ENCODE results near the gene PPIA.
"Not testable (repeated sequence)": the region's sequence is repeated elsewhere in the genome, so short reads cannot be mapped to it uniquely, and the experiment has no call there.

The PPIA gene

GRCh38 chr7:44764665-44765578 lies 31.6 kb upstream of the PPIA start:
- DNase-seq = no peak

DNA sequence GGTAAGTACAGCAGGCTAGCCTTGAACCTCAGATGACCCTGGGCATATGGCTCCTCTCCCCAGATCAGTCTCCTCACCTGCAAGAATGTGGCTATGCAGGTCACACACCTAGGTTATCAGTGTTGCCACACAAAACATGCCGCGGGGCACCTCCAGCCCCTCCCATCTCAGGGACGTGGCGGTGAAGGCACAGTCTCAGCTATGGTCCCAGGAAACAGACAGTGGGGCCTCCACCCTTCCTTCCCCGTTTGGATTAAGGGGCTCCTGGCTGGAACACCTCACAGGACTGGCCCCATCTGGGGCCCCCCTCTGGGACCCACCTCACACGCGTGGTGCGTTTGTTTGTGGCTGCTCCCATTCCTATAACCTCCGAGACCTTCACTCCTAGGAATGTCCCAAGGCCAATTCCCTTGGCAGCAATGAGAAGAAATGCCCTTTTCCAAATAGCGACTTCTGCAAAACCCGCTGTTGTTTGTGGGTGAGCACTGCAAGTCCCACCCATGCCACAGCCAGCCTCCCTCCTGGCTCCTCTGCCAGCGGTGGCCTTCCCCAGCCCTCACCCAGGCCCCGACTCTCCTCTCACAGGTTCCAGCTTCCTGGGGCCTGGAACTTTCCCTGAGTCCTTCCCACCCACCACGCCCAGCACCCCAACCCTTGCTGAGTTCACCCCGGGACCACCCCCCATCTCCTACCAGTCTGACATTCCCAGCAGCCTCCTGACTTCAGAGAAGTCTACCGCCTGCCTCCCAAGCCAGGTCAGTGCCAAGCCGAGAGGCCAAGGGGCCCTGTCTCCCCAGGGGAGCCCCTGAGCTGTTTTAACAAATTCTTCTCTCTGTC lies 30.7 kb upstream of the PPIA start:
- no peak for DNase-seq

DNA sequence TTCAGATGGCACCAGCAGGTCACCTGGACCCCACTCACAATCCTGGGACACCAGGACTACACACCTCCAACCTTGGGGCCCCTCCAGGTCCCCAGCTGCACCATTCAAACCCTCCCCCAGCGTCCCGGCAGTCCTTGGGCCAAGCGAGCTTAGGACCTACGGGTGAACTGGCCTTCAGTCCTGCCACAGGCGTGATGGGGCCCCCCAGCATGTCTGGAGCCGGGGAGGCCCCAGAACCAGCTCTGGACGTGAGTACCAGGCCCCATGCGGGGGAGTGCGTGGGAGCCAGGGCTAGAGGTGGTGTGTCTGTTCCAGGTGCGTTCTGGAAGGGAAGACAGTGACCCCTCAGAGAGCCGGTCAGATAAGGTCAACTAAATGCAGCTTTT lies 30.1 kb upstream of the PPIA start:
- DNase-seq = no peak

- DNase-seq = no peak
These were observed 29.2 kb upstream of the PPIA start for GRCh38 chr7:44767134-44767911.

DNA sequence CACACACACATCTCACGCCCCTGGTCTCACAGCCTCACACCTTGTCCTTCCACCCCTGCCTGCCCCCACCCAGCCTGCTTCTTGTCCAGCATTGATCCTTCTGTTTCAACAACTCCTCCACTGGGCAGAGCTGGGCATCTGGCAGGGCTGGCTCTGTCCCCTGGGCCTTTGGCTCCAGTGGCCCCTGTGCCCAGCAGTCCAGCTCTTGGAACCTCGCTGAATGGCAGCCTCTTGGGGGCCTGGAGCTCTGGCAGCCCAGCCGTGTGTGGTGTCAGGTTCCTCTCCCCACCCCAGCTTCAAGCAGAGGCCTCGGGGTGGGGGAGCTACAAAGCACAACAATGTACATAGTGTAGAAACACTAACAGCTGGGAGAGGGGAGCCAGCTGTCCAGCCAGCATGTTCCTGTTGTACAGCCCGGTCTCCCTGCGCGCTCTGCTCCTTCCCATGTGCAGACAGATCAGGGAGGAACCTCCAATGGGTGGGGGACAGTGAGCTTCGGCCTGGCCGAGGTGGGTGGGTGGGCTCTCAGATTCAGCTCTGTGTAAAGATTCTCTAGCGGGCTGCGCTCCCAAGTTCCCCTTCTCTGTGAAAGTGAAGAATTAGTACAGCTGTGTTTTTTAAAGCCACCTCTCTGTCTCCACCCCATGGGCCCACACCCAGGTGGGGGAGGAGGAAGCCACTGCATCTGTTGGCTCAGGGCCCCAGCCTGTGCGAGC lies 28.4 kb upstream of the PPIA start:
- DNase-seq = no peak

DNA sequence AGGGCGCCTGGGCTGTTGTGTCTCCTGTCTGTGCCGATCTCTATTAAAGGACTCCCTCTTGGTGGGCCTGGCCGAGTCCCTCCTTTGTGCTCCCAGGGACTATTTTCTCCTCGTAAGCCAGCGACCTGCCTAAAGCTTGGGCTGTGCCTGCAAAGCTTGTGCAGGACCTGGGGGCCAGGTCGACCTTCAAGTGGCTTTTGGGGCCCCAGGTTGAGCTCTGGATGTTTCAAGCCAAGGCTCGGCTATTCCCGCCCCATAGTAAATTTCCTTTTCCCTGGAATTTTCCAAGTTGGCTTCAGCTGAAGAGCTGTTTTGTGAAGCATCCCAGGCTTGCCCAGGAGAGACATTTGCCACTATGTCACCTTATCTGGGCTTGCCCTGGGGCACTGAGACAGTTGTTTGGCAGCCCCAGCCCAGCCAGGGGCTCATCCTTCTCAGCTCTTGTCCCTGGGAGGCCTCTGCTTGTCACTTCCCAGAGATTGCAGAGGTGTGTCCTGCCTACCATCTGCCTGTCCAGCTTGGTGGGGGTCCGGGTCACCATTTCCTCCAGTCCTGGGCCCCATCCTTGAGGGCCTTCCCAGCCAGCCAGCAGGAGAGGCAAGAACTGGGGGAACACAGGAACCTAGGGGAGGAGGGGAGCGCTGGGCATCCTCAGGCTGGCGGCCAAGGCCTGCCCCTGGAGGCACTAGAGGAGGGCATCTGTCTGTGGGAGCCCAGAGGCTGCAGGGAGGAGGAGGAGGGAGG lies 27.7 kb upstream of the PPIA start:
- no peak for DNase-seq

DNA sequence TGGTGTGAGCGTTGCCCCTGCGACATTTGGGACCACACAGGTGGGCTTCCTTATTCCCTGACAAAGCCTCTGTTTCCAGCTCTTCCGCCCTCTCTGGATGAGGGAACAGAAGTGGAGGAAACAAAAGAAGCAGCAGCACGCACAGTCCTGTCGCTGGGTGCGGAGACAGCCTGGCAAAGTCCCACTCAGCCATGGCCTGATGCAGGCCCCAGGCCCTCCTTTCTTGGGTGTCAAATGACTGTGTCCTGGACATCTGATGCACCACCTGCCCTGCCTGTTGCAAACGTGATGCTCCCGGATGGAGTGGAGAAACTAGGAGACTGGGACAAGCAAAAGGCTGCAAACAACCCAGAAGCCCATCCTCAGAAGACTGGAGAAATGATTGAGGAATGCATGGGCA lies 27.1 kb upstream of the PPIA start:
- no peak for DNase-seq

DNA sequence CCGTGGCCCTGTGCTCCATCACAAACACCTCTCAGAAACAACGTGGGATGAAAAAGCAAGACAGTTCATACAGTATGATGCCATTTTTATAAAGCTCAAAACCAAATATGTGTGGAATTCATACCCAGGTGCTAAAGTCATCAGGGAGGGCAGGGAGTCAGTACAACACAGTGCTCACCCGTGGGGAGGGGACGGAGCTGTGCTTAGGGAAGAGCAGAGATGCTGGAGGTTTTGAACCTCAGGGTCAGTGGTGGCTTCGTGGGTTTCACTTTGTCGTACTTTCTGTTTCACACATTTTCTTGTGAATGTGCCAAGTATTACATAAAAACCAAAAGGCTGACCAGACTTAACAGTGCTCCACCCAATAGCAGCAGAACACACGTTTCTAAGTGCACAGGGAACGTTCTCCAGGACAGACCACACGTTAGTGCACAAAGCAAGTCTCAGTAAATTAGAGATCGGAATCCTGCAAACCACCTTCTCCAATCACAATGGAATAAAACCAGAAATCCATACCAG lies 26.6 kb upstream of the PPIA start:
- no peak for DNase-seq

- DNase-seq = no peak
These were observed 25.1 kb upstream of the PPIA start for GRCh38 chr7:44771358-44771757.

DNA sequence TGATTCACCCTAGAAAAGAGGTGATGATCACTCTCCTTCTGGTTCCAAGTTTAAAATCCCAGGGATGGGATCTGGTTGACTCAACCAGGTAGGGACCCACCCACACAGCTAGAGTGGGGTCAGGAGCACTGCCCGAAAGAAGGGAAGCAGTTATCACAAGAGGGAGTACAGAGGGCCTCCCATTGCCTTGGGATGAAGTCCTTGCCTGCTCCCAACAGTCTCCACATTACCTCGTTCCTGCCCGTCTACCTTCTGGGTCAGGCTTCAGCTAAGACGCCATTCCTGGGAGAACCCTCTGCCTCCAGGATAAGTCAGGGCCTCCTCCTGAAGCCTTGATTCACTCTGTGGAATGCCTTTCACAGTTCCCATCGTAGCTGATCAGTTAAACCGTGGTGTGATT lies 24.0 kb upstream of the PPIA start:
- no peak for DNase-seq

DNA sequence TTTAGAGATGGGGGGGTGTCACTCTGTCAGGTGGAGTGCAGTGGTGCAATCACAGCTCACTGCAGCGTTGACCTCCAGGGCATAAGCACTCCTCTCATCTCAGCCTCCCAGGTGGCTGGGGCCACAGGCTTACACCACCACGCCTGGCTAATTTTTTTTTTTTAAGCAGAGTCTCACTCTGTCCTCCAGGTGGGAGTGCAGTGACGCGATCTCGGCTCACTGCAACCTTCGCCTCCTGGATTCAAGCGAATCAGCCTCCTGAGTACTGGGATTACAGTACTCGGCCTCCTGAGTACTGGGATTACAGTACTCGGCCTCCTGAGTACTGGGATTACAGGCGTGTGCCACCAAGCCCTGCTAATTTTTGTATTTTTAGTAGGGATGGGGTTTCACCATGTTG lies 23.6 kb upstream of the PPIA start:
- DNase-seq = no peak

GRCh38 chr7:44774486-44774885 lies 22.0 kb upstream of the PPIA start:
- not testable (repeated sequence) for DNase-seq

DNA sequence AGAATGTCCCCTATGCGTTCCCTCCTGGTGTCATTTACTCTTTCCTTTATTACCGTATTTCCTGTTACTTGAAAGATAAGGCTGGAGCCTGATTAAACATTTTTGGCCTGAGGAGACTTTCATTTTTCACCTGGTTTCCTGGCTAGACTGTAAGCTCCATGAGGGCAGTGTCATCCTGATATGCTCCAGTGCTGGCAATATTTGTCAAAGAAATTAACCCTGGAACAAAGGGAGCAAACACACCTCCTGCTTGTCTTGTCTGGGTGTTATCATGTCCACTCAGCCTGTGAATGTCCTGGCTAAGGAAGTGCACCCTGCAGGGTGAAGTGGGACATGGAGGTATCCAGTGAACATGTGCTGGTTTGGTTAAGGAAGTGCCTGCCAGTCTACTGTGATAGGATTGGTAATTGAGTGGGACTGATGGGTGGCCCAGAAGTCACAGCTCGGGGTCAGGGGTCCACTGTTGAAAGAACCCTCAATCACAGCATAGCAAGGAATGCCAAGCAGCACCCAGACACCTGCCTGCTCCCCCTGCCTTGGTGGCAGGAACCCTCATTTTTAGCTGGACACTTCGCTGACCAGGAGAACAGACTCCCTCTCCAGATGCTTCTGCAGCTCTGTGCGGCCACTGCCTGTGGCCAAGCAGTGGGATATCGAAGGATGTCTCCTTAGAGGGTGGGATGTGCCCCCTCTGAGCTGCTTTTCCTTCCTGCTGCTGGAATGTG lies 20.9 kb upstream of the PPIA start:
- DNase-seq = no peak

GRCh38 chr7:44776211-44776610 lies 20.3 kb upstream of the PPIA start:
- no peak for DNase-seq

GRCh38 chr7:44782460-44782859 lies 14.0 kb upstream of the PPIA start:
- DNase-seq = no peak

- no peak for DNase-seq
These were observed 13.1 kb upstream of the PPIA start for GRCh38 chr7:44783407-44783806.

DNA sequence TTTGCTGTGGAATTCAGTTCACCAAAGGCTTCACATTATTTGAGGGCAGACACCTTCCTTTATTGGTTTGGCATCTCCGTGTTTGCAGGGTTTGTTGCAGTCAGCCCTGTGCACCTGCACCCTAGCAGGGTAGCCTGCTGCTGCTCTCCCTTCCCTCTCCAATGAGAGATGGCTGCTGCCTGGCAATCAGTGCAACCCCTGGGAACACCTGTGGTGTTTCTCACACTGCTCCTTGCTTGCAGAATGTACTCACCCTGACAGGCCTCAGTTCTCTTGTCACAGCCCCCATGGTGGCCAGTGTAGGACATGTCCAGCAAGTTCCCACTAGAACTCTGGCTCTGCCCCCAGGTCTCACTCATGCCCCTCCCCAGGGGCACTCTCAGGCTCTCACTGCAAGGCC lies 12.1 kb upstream of the PPIA start:
- no peak for DNase-seq

DNA sequence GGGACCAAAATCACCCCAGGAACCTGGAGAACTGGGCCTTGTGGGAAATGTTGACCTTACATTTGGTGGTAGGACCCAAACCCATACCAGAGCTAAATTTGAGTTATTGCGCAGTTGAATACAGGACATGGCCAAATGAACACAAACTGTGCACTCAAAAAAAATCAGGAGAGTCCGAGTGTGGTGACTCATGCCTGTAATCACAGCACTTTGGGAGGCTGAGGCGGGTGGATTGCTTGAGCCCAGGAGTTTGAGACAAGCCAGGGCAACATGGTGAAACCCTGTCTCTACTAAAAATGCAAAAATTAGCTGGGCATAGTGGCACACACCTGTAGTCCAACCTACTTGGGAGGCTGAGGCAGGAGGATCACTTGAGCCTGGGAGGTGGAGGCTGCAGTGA lies 11.3 kb upstream of the PPIA start:
- not testable (repeated sequence) for DNase-seq

- DNase-seq = peak; percentile 33
These were observed 9.4 kb upstream of the PPIA start for GRCh38 chr7:44787041-44787440.

DNA sequence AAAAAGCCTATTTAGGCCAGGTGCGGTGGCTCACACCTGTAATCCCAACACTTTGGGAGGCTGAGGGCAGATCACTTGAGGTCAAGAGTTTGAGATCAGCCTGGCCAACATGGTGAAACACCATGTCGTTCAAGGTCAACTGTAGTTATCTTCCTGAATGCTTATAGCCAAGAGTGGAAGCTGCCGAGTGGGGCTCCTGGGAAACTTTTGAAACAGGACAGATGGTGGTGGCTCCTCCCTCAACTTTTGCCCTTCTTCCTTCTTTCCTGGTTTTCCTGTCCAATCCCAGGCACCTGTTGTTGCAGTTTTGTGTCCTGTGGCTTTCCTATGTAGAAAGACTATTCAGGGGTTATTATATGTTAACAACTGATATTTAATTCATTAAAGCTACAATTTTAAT lies 8.7 kb upstream of the PPIA start:
- DNase-seq = no peak

DNA sequence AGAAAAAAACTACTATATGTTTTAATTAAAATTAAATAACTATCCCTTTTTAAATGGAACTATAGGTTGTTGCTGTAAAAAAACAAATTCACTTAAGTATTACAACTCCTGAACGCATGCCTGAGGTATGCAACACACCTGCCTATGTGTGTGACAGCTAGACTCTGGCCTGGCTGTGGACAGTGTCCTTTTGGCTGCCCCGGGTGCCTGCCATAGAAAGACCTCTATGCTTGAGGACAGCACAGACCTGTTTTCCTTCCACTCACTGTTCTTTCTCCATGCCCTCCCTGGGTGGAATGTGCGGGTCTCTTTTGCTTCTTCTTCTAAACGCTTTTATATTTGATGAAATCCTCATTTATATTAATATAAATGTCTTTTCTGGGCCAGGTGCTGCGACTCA lies 6.5 kb upstream of the PPIA start:
- DNase-seq = no peak
